Endodermal cell (in vitro differentiated cells): ENCODE data around the gene OR1J2. TPM values are rescaled to one million over a fixed set of nuclear protein-coding genes. Genes with fewer than 3 reads are reported as not detected.
"Not testable (repeated sequence)": the region's sequence is repeated elsewhere in the genome, so short reads cannot be mapped to it uniquely, and the experiment has no call there.

Experiments
- DNase-seq: peaks from one replicate; pipeline ENCODE4 v3.0.0-alpha.2; 2017
- H3K27ac ChIP-seq: 2 replicates; pipeline ENCODE4 v1.5.1; 2013; ENCODE audit warnings: mild to moderate bottlenecking, low read depth, low read length, moderate library complexity
- H3K27me3 ChIP-seq: 2 replicates; pipeline ENCODE4 v1.6.1; 2013; ENCODE audit warnings: mild to moderate bottlenecking, low read length, moderate library complexity; ENCODE audit not compliant: insufficient read depth, control insufficient read depth, poor library complexity, severe bottlenecking
- H3K36me3 ChIP-seq: 2 replicates; pipeline ENCODE4 v1.7.0; 2013; ENCODE audit warnings: mild to moderate bottlenecking, low read length, moderate library complexity; ENCODE audit not compliant: control insufficient read depth, insufficient read depth
- H3K4me1 ChIP-seq: one replicate; pipeline ENCODE4 v1.7.0; 2013; ENCODE audit warnings: low read length; ENCODE audit not compliant: control insufficient read depth, insufficient read depth
- H3K4me3 ChIP-seq: 2 replicates; pipeline ENCODE4 v1.5.1; 2013; ENCODE audit warnings: mild to moderate bottlenecking, low read length, moderate library complexity
- H3K9ac ChIP-seq: 2 replicates; pipeline ENCODE4 v1.6.1; 2013; ENCODE audit warnings: mild to moderate bottlenecking, low read length, moderate library complexity; ENCODE audit not compliant: poor library complexity, severe bottlenecking; ENCODE audit errors: extremely low read depth
- H3K9me3 ChIP-seq: 2 replicates; pipeline ENCODE4 v1.6.1; 2013; ENCODE audit warnings: mild to moderate bottlenecking, low read length, moderate library complexity; ENCODE audit not compliant: control insufficient read depth
- H3K27ac Mint-ChIP-seq: 2 replicates; pipeline ENCODE4 v1.8.0; 2020; ENCODE audit warnings: mixed read lengths
- H3K27me3 Mint-ChIP-seq: 2 replicates; pipeline ENCODE4 v1.8.0; 2021; ENCODE audit warnings: mild to moderate bottlenecking, mixed read lengths; ENCODE audit not compliant: insufficient read depth
- H3K36me3 Mint-ChIP-seq: 2 replicates; pipeline ENCODE4 v1.8.0; 2020; ENCODE audit warnings: low read depth, mixed read lengths
- H3K4me1 Mint-ChIP-seq: 2 replicates; pipeline ENCODE4 v1.8.0; 2020; ENCODE audit warnings: mixed read lengths
- H3K4me3 Mint-ChIP-seq: 2 replicates; pipeline ENCODE4 v1.8.0; 2020; ENCODE audit warnings: mild to moderate bottlenecking, moderate library complexity, mixed read lengths
- H3K9me3 Mint-ChIP-seq: 2 replicates; pipeline ENCODE4 v1.8.0; 2020; ENCODE audit warnings: mild to moderate bottlenecking, mixed read lengths
- CTCF ChIP-seq: fragments of 200-600 bp; sonication (generic); conservative IDR thresholded peaks from 2 replicates; pipeline ENCODE4 v1.5.0; 2021; ENCODE audit warnings: antibody characterized with exemption, mild to moderate bottlenecking
- WGBS, 2 experiments: methylation state at CpG; one replicate each; pipeline versions ENCODE4 v1.1.5 to v1.1.7; 2013; ENCODE audit warnings: missing lambda C conversion rate in 2 of 2, mixed read lengths in 1 of 2; ENCODE audit not compliant: insufficient coverage in 1 of 2, insufficient read length in 1 of 2; 5-methylcytosine and 5-hydroxymethylcytosine counted together
- total RNA-seq, 2 donors: library from RNA; stranded (reverse); fragmentation: NEBNext Ultra II Directional in 1 of 2; extraction: Animal tissue kit (Norgen Biotek cat#: 25700) in 1 of 2; gene quantifications; 2 replicates in 1 of 2; 3 replicates in 1 of 2; pipeline ENCODE4 v1.2.1, GENCODE V29; 2021

Gene OR1J2
- total RNA-seq, 2 donors from 2014 or later, result not detected

DNA sequence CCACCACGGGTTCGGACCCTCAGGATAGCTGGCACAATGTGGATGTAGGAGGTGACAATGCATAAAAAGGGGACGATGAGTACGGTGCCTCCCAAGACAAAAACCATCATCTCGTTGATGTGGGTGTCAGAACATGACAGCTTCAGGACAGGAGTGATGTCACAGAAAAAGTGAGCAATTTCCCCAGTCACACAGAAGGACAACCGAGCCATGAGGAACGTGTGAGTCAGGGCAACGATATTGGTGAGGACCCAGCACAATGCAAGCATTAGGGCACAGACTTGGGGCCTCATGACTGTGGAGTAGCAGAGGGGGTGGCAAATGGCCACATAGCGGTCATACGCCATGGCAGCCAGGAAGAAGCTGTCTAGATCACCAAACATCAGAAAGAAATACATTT, 16.0 kb downstream of the OR1J2 start:
- no peak overlapping the region for H3K27ac ChIP-seq
- TF ChIP-seq CTCF, result no peak
- Mint-ChIP-seq H3K27ac (no peak overlapping the region), H3K4me1 (peaks cover 8% of the 10 kb centered on the region), H3K27me3 (peaks cover 49% of the 10 kb centered on the region), H3K9me3 (peaks cover 17% of the 10 kb centered on the region), H3K36me3 (no peaks in the 10 kb centered on the region), H3K4me3 (no peak overlapping the region)
- H3K9ac ChIP-seq, result no peak overlapping the region
- no peaks in the 10 kb centered on the region for H3K4me1 ChIP-seq
- no peaks in the 10 kb centered on the region for H3K36me3 ChIP-seq
- H3K27me3 ChIP-seq, result no peaks in the 10 kb centered on the region
- WGBS, 2 experiments, result 79 to 84% methylated on average over 8 to 10 of the region's 10 CpGs
- no peak overlapping the region for H3K4me3 ChIP-seq
- peaks cover 35% of the 10 kb centered on the region for H3K9me3 ChIP-seq
- DNase-seq, result no peak

DNA sequence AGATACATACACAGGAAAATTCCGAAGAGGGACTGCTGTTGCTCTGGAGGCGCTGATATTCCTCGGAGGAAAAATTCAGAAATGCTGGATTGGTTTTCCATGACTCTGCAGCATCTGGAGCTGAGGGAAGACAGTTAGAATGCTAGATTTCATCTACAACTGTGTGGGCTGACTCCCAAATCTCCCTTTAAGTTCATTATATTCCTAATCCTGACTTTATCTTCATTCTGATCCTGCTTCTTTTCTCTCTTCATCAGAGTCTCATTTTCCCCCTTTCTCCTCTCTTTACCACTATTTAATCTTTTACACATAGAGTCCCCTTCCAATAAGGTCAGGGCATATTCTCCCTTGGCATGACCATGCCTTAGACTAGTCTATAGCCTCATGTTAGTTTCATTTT, 16.6 kb downstream of the OR1J2 start, which contains the start of gene OR1N1:
OR1N1 (minus strand) TSS at position 101 of the 400 bp plus-strand sequence; CDS start at position 101, 0 bp downstream.
- H3K9me3 ChIP-seq, result peaks cover 32% of the 10 kb centered on the region
- Mint-ChIP-seq H3K4me3 (no peak within 1 kb of the TSS), H3K4me1 (peaks cover 8% of the 10 kb centered on the region), H3K27ac (no peak within 1 kb of the TSS), H3K36me3 (no peaks in the 10 kb centered on the region), H3K27me3 (peaks cover 48% of the 10 kb centered on the region), H3K9me3 (peaks cover 11% of the 10 kb centered on the region)
- H3K27me3 ChIP-seq, result no peaks in the 10 kb centered on the region
- WGBS, 2 experiments, result 77 to 82% methylated on average over 3 of the region's 3 CpGs
- no peak within 1 kb of the TSS for H3K9ac ChIP-seq
- H3K4me1 ChIP-seq, result no peaks in the 10 kb centered on the region
- no peak within 1 kb of the TSS for H3K27ac ChIP-seq
- no peak for TF ChIP-seq CTCF
- DNase-seq, result no peak
- H3K36me3 ChIP-seq, result no peaks in the 10 kb centered on the region
- no peak within 1 kb of the TSS for H3K4me3 ChIP-seq

DNA sequence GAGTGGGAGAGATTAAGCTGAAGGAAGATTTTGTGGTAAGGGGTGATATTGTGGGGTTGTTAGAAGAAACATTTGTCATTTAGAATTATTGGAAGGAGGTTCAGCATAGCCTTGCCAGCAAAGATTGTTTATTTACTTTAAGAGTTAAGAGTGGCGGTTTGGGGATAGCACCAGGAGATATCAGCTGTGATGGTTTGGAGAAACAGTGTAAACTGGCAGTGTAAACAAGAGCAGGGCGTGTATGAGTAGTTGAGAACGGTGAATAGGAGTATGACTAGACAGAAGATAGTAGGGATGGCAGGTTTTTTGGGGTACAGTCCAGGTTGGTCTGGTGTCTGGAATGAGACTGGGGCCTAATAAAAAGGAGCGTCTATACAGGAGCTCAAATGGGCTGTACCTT, 20.6 kb downstream of the OR1J2 start:
- H3K27me3 Mint-ChIP-seq, result peaks cover 43% of the 10 kb centered on the region
- H3K4me3 ChIP-seq, H3K27me3 ChIP-seq, H3K4me3 Mint-ChIP-seq, DNase-seq, H3K36me3 Mint-ChIP-seq, H3K27ac ChIP-seq, H3K27ac Mint-ChIP-seq, H3K4me1 ChIP-seq, H3K36me3 ChIP-seq, H3K9ac ChIP-seq: not testable (repeated sequence)
- peaks cover 25% of the 10 kb centered on the region for H3K9me3 ChIP-seq
- H3K9me3 Mint-ChIP-seq, result peaks cover 44% of the 10 kb centered on the region
- 69 to 80% methylated on average over 1 to 4 of the region's 4 CpGs for WGBS, 2 experiments
- H3K4me1 Mint-ChIP-seq, result peaks cover 13% of the 10 kb centered on the region

- Histone ChIP-seq H3K9me3 (peaks cover 11% of the 10 kb centered on the region), H3K4me3 (no peak overlapping the region), H3K27me3 (no peaks in the 10 kb centered on the region), H3K36me3 (no peaks in the 10 kb centered on the region), H3K9ac (no peak overlapping the region), H3K27ac (no peak overlapping the region), H3K4me1 (no peaks in the 10 kb centered on the region)
- DNase-seq, result no peak
- peaks cover 64% of the 10 kb centered on the region for H3K9me3 Mint-ChIP-seq
- TF ChIP-seq CTCF, result no peak
- WGBS, 2 experiments, result 80 to 93% methylated on average over 1 of the region's 1 CpG
- H3K27ac Mint-ChIP-seq, result no peak overlapping the region
- no peak overlapping the region for H3K4me3 Mint-ChIP-seq
- peaks cover 8% of the 10 kb centered on the region for H3K4me1 Mint-ChIP-seq
- H3K27me3 Mint-ChIP-seq, result peaks cover 7% of the 10 kb centered on the region
- no peaks in the 10 kb centered on the region for H3K36me3 Mint-ChIP-seq
Observed at GRCh38 chr9:122536134-122536533, 25.5 kb downstream of the OR1J2 start.

DNA sequence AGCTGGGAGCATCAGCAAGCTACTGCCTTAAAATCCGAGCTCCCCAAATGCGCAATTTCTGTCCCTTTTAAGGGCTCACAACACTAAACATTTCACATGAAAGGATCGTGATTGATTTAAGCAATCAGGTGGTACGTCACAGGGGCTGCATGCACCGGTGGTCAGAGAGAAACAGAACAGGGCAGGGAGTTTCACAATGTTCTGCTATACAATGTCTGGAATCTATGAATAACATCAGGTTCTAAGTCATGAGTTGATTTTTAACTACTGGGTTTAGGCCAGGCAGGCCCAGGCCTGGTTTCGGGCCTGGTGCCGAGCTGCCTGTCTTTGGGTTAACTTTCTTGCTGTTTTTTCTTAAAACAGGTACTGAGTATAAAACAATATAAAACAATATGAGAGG, 26.5 kb downstream of the OR1J2 start:
- H3K4me1 ChIP-seq, H3K36me3 ChIP-seq, H3K4me3 ChIP-seq, H3K4me1 Mint-ChIP-seq, H3K4me3 Mint-ChIP-seq, H3K27ac ChIP-seq, H3K27me3 ChIP-seq, H3K9ac ChIP-seq, H3K27me3 Mint-ChIP-seq, DNase-seq, H3K27ac Mint-ChIP-seq, H3K36me3 Mint-ChIP-seq: not testable (repeated sequence)
- WGBS, 2 experiments, result 62 to 81% methylated on average over 4 to 7 of the region's 7 CpGs
- peaks cover 16% of the 10 kb centered on the region for H3K9me3 ChIP-seq
- H3K9me3 Mint-ChIP-seq, result peaks cover 64% of the 10 kb centered on the region
